ENCODE measurements around the gene CREM.

DNA sequence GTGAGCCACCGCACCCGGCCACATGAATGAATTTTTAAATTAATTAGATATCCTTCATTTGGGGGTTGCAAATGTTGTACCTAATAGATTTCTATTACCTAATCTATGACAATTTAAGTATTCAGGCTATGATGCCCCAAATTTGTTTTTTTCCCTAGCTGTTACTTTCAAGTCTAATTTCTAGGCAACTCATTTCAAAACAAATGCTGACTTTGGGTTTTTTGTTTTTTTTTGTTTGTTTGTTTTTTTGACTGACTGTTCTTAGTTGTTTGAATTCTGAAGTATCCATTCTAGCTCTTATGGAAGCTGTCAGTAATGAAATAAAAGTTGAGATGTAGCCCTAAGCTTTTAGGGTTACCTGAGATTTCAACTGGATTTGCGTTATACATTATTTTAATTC is 62.3 kb downstream of the CREM start:
- TF ChIP-seq, protein P1, sequence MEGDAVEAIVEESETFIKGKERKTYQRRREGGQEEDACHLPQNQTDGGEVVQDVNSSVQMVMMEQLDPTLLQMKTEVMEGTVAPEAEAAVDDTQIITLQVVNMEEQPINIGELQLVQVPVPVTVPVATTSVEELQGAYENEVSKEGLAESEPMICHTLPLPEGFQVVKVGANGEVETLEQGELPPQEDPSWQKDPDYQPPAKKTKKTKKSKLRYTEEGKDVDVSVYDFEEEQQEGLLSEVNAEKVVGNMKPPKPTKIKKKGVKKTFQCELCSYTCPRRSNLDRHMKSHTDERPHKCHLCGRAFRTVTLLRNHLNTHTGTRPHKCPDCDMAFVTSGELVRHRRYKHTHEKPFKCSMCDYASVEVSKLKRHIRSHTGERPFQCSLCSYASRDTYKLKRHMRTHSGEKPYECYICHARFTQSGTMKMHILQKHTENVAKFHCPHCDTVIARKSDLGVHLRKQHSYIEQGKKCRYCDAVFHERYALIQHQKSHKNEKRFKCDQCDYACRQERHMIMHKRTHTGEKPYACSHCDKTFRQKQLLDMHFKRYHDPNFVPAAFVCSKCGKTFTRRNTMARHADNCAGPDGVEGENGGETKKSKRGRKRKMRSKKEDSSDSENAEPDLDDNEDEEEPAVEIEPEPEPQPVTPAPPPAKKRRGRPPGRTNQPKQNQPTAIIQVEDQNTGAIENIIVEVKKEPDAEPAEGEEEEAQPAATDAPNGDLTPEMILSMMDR (conservative IDR thresholded peaks at IDR 0.05 in 1 of 2, IDR thresholded peaks at IDR 0.05 in 1 of 2; ENCODE audit: extremely low read depth in 1 of 2, insufficient read depth in 1 of 2, low read depth in 1 of 2, low read length in 2 of 2): no peak
- TF ChIP-seq EZH2 (IDR thresholded peaks at IDR 0.05; ENCODE audit: borderline replicate concordance, low read length): no peak
